Naive thymus-derived CD4-positive, alpha-beta T cell (primary cell): ENCODE measurements around the gene IL1RN. TPM values are rescaled to one million over a fixed set of nuclear protein-coding genes. Genes with fewer than 3 reads are reported as not detected.

ENCODE experiments used
- ATAC-seq: fragments of 150-1000 bp; cut with Tn5 transposase; 2 replicates; pipeline ENCODE4 v1.10.0; 2021; ENCODE audit warnings: mild to moderate bottlenecking, moderate library complexity
- CTCF ChIA-PET: fragments of 350-600 bp; sonication (Branson Sonifier 250); formaldehyde crosslinking; loops from one replicate; lab custom pipeline; 2021; ENCODE audit warnings: antibody characterized with exemption; lab: Charles Lee
- POLR2A ChIA-PET: fragments of 350-600 bp; sonication (Branson Sonifier 250); formaldehyde crosslinking; loops from one replicate; lab custom pipeline; 2021; ENCODE audit warnings: antibody characterized with exemption, inconsistent platforms; lab: Charles Lee
- DNase-seq, 9 donors: peaks; one replicate each; pipeline versions ENCODE4 v3.0.0 to v3.0.0-alpha.2; 2020 to 2022; ENCODE audit warnings: mixed read lengths in 1 of 9
- H3K27ac ChIP-seq: one replicate; pipeline ENCODE4 v1.7.0; 2013; ENCODE audit warnings: mild to moderate bottlenecking, low read depth, low read length, moderate library complexity
- H3K27me3 ChIP-seq, 2 donors: one replicate each; pipeline ENCODE4 v1.7.0; 2013; ENCODE audit warnings: low read length in 2 of 2, mild to moderate bottlenecking in 2 of 2, moderate library complexity in 2 of 2; ENCODE audit not compliant: control insufficient read depth in 2 of 2, insufficient read depth in 2 of 2
- H3K36me3 ChIP-seq, 3 experiments: 1 replicate in 2 of 3; 2 replicates in 1 of 3; pipeline ENCODE4 v1.7.0; 2013; ENCODE audit warnings: low read length in 3 of 3, mild to moderate bottlenecking in 3 of 3, moderate library complexity in 1 of 3; ENCODE audit not compliant: insufficient read depth in 3 of 3, control insufficient read depth in 2 of 3
- H3K4me1 ChIP-seq, 2 donors: one replicate each; pipeline ENCODE4 v1.7.0; 2013; ENCODE audit warnings: low read length in 2 of 2, mild to moderate bottlenecking in 2 of 2, moderate library complexity in 1 of 2; ENCODE audit not compliant: control insufficient read depth in 2 of 2, insufficient read depth in 2 of 2
- H3K4me3 ChIP-seq: 2 replicates; pipeline ENCODE4 v1.7.0; 2013; ENCODE audit warnings: mild to moderate bottlenecking, low read length
- H3K9me3 ChIP-seq, 3 experiments: 1 replicate in 2 of 3; 2 replicates in 1 of 3; pipeline ENCODE4 v1.7.0; 2013; ENCODE audit warnings: low read length in 3 of 3; ENCODE audit not compliant: control insufficient read depth in 2 of 3
- H3K27ac Mint-ChIP-seq, 9 donors: one replicate each; pipeline ENCODE4 v1.8.0; 2020 to 2022; ENCODE audit warnings: mixed read lengths in 9 of 9, mild to moderate bottlenecking in 8 of 9, moderate library complexity in 5 of 9, inconsistent platforms in 2 of 9
- H3K27me3 Mint-ChIP-seq, 5 donors: one replicate each; pipeline ENCODE4 v1.8.0; 2021 to 2022; ENCODE audit warnings: mixed read lengths in 5 of 5, mild to moderate bottlenecking in 1 of 5
- H3K36me3 Mint-ChIP-seq, 5 donors: one replicate each; pipeline ENCODE4 v1.8.0; 2020 to 2022; ENCODE audit warnings: mixed read lengths in 5 of 5, mild to moderate bottlenecking in 3 of 5, inconsistent platforms in 1 of 5
- H3K4me1 Mint-ChIP-seq, 7 donors: one replicate each; pipeline ENCODE4 v1.8.0; 2020 to 2022; ENCODE audit warnings: mixed read lengths in 7 of 7, mild to moderate bottlenecking in 3 of 7, inconsistent platforms in 1 of 7
- H3K4me3 Mint-ChIP-seq, 10 donors: one replicate each; pipeline ENCODE4 v1.8.0; 2020 to 2022; ENCODE audit warnings: mild to moderate bottlenecking in 10 of 10, mixed read lengths in 10 of 10, moderate library complexity in 6 of 10, inconsistent platforms in 2 of 10
- H3K9me3 Mint-ChIP-seq, 11 donors: one replicate each; pipeline ENCODE4 v1.8.0; 2020 to 2022; ENCODE audit warnings: mixed read lengths in 11 of 11, mild to moderate bottlenecking in 4 of 11, inconsistent platforms in 1 of 11, moderate library complexity in 1 of 11
- intact Hi-C, 2 donors: fragments of 100-400 bp; cut with micrococcal nuclease; formaldehyde crosslinking; loops; one replicate each; pipeline ENCODE4 v1.15.1; 2023
- polyA plus RNA-seq, 2 donors: library from polyadenylated mRNA; unstranded; fragments of 300-500 nt; fragmentation: Illumina TruSeq; gene quantifications; one replicate each; pipeline ENCODE4 v1.2.3, GENCODE V29; 2021
- total RNA-seq, 6 experiments: library from RNA in 5 of 6; stranded (reverse) in 5 of 6; gene quantifications; 1 replicate in 5 of 6; 2 replicates in 1 of 6; pipeline ENCODE4 v1.2.3 and lab custom pipeline; 2021 to 2026

The IL1RN gene
- total and polyA plus RNA-seq, 7 experiments from 2014 or later: 1.7 to 14.3 (median 2.3) TPM; not detected in 2

- H3K27ac Mint-ChIP-seq: peak overlapping the region in 2 of 9 donors; percentile 48 to 75
- no peaks in the 10 kb centered on the region for H3K27me3 Mint-ChIP-seq
- no peak overlapping the region for H3K4me3 Mint-ChIP-seq
- Histone ChIP-seq H3K4me1 (peaks cover 14 to 36% of the 10 kb centered on the region in 2 donors), H3K9me3 (no peaks in the 10 kb centered on the region), H3K27ac (no peak overlapping the region), H3K36me3 (no peaks in the 10 kb centered on the region), H3K4me3 (no peak overlapping the region), H3K27me3 (no peaks in the 10 kb centered on the region)
- DNase-seq: no peak
- peaks cover 30 to 63% (median 57%) of the 10 kb centered on the region in 7 donors for H3K4me1 Mint-ChIP-seq
- H3K36me3 Mint-ChIP-seq: peaks cover 0 to 3% (median 0%) of the 10 kb centered on the region in 5 donors
- POLR2A ChIA-PET: interaction anchor here (0.9 to 1.4 kb wide), 3 partner anchors 10 to 13 kb away, joined by 3 to 4 read pairs (median 3); no protein-coding TSS in a partner anchor
- no peaks in the 10 kb centered on the region for H3K9me3 Mint-ChIP-seq
- intact Hi-C loops: no loop called here
- ATAC-seq: no peak
- CTCF ChIA-PET: interaction anchor here (1.0 kb wide), 1 partner anchor 13 kb away, joined by 5 read pairs; the partner anchor contains the start of gene PSD4
These were observed 33.6 kb downstream of the IL1RN start for GRCh38 chr2:113160962-113161361.

GRCh38 chr2:113162173-113162572 lies 34.8 kb downstream of the IL1RN start:
- ATAC-seq (no peak), DNase-seq (no peak)
- H3K27ac Mint-ChIP-seq: peak overlapping the region in 8 of 9 donors; percentile 11 to 70 (median 58)
- H3K4me3 Mint-ChIP-seq: peak overlapping the region in 2 of 10 donors; percentile 0 to 4
- H3K27me3 Mint-ChIP-seq: no peaks in the 10 kb centered on the region
- no peaks in the 10 kb centered on the region for H3K9me3 ChIP-seq
- ChIA-PET POLR2A (interaction anchor here (1.3 to 6.2 kb wide), 4 partner anchors 9 to 32 kb away, joined by 3 to 51 read pairs (median 5); partner anchors contain the start of gene PSD4), CTCF (interaction anchor here (0.7 to 1.0 kb wide), 4 partner anchors 11 to 37 kb away, joined by 3 to 5 read pairs (median 4); partner anchors contain the start of gene PSD4)
- H3K36me3 Mint-ChIP-seq: peaks cover 0 to 3% (median 0%) of the 10 kb centered on the region in 5 donors
- H3K27ac ChIP-seq: no peak overlapping the region
- peaks cover 38 to 63% (median 56%) of the 10 kb centered on the region in 7 donors for H3K4me1 Mint-ChIP-seq
- H3K27me3 ChIP-seq: no peaks in the 10 kb centered on the region
- intact Hi-C loops: no loop called here
- peaks cover 14 to 41% of the 10 kb centered on the region in 2 donors for H3K4me1 ChIP-seq
- H3K4me3 ChIP-seq: no peak overlapping the region
- no peaks in the 10 kb centered on the region for H3K36me3 ChIP-seq
- no peaks in the 10 kb centered on the region for H3K9me3 Mint-ChIP-seq

GRCh38 chr2:113162869-113163268 lies 35.5 kb downstream of the IL1RN start:
- Mint-ChIP-seq H3K4me3 (peak overlapping the region in 5 of 10 donors; percentile 0 to 50 (median 4)), H3K27me3 (no peaks in the 10 kb centered on the region), H3K4me1 (peaks cover 42 to 68% (median 62%) of the 10 kb centered on the region in 7 donors), H3K36me3 (peaks cover 0 to 3% (median 0%) of the 10 kb centered on the region in 5 donors), H3K27ac (peak overlapping the region in 8 of 9 donors; percentile 11 to 70 (median 58)), H3K9me3 (no peaks in the 10 kb centered on the region)
- H3K4me1 ChIP-seq: peaks cover 18 to 45% of the 10 kb centered on the region in 2 donors
- no peak overlapping the region for H3K4me3 ChIP-seq
- intact Hi-C loops: no loop called here
- DNase-seq: no peak
- no peaks in the 10 kb centered on the region for H3K9me3 ChIP-seq
- no peak for ATAC-seq
- H3K27me3 ChIP-seq: no peaks in the 10 kb centered on the region
- ChIA-PET CTCF (interaction anchor here (0.7 to 1.0 kb wide), 5 partner anchors 11 to 244 kb away, joined by 3 to 4 read pairs (median 4); partner anchors contain the start of gene PSD4), POLR2A (interaction anchor here (0.7 to 6.2 kb wide), 9 partner anchors 8 to 93 kb away, joined by 3 to 51 read pairs (median 5); partner anchors contain the start of gene PSD4)
- H3K27ac ChIP-seq: no peak overlapping the region
- H3K36me3 ChIP-seq: no peaks in the 10 kb centered on the region

- Mint-ChIP-seq H3K36me3 (peaks cover 0 to 3% (median 0%) of the 10 kb centered on the region in 5 donors), H3K27me3 (no peaks in the 10 kb centered on the region), H3K4me1 (peaks cover 44 to 67% (median 61%) of the 10 kb centered on the region in 7 donors), H3K27ac (peak overlapping the region in 8 of 9 donors; percentile 46 to 99 (median 80)), H3K4me3 (peak overlapping the region in 2 of 10 donors; percentile 20 to 24), H3K9me3 (no peaks in the 10 kb centered on the region)
- no peaks in the 10 kb centered on the region for H3K9me3 ChIP-seq
- no peaks in the 10 kb centered on the region for H3K27me3 ChIP-seq
- DNase-seq: no peak
- H3K36me3 ChIP-seq: no peaks in the 10 kb centered on the region
- CTCF ChIA-PET: interaction anchor here (0.7 to 1.4 kb wide), 4 partner anchors 9 to 35 kb away, joined by 3 to 9 read pairs (median 4); partner anchors contain the start of gene PSD4
- no peak overlapping the region for H3K27ac ChIP-seq
- no peak for ATAC-seq
- H3K4me1 ChIP-seq: peaks cover 26 to 50% of the 10 kb centered on the region in 2 donors
- intact Hi-C loops: no loop called here
- no peak overlapping the region for H3K4me3 ChIP-seq
- POLR2A ChIA-PET: interaction anchor here (0.5 to 12.9 kb wide), 7 partner anchors 7 to 71 kb away, joined by 3 to 172 read pairs (median 4); partner anchors contain the start of gene PSD4
These were observed 37.0 kb downstream of the IL1RN start for GRCh38 chr2:113164215-113164929.

GRCh38 chr2:113164930-113165585 lies 37.7 kb downstream of the IL1RN start:
- ChIA-PET POLR2A (interaction anchor here (1.1 to 12.9 kb wide), 5 partner anchors 8 to 30 kb away, joined by 4 to 172 read pairs (median 8); partner anchors contain the start of gene PSD4), CTCF (interaction anchor here (0.7 to 1.4 kb wide), 5 partner anchors 9 to 34 kb away, joined by 3 to 9 read pairs (median 4); partner anchors contain the start of gene PSD4)
- Mint-ChIP-seq H3K27me3 (no peaks in the 10 kb centered on the region), H3K4me3 (peak overlapping the region in 1 of 10 donors; percentile 24), H3K4me1 (peaks cover 50 to 72% (median 64%) of the 10 kb centered on the region in 7 donors), H3K9me3 (no peaks in the 10 kb centered on the region), H3K27ac (peak overlapping the region in 8 of 9 donors; percentile 46 to 99 (median 89)), H3K36me3 (peaks cover 0 to 6% (median 0%) of the 10 kb centered on the region in 5 donors)
- Histone ChIP-seq H3K4me1 (peaks cover 31 to 56% of the 10 kb centered on the region in 2 donors), H3K27me3 (no peaks in the 10 kb centered on the region), H3K4me3 (no peak overlapping the region), H3K27ac (no peak overlapping the region), H3K36me3 (no peaks in the 10 kb centered on the region), H3K9me3 (no peaks in the 10 kb centered on the region)
- ATAC-seq: no peak
- intact Hi-C loops: no loop called here
- DNase-seq: no peak

GRCh38 chr2:113166187-113166645 lies 38.8 kb downstream of the IL1RN start:
- no peak for ATAC-seq
- intact Hi-C loops: no loop called here
- no peaks in the 10 kb centered on the region for H3K27me3 ChIP-seq
- peak overlapping the region; percentile 87 for H3K27ac ChIP-seq
- Mint-ChIP-seq H3K9me3 (peaks cover 0 to 2% (median 0%) of the 10 kb centered on the region in 11 donors), H3K4me1 (peaks cover 53 to 83% (median 72%) of the 10 kb centered on the region in 7 donors), H3K27ac (peak overlapping the region; percentile 31 to 100 (median 97)), H3K36me3 (peaks cover 0 to 10% (median 3%) of the 10 kb centered on the region in 5 donors), H3K27me3 (no peaks in the 10 kb centered on the region), H3K4me3 (peak overlapping the region in 3 of 10 donors; percentile 26 to 75 (median 49))
- POLR2A ChIA-PET: interaction anchor here (1.1 to 12.9 kb wide), 4 partner anchors 9 to 17 kb away, joined by 3 to 172 read pairs (median 30); partner anchors contain the start of gene PSD4
- no peak for DNase-seq
- H3K9me3 ChIP-seq: no peaks in the 10 kb centered on the region
- H3K4me1 ChIP-seq: peaks cover 32 to 64% of the 10 kb centered on the region in 2 donors
- CTCF ChIA-PET: interaction anchor here (2.4 kb wide), 1 partner anchor 28 kb away, joined by 19 read pairs; no protein-coding TSS in a partner anchor
- no peak overlapping the region for H3K4me3 ChIP-seq
- H3K36me3 ChIP-seq: no peaks in the 10 kb centered on the region
